OCI-LY3 (cell line): ENCODE data around the gene AMER3.

ENCODE experiments used
- CTCF ChIP-seq: fragments of 200-600, 300-600 bp; sonication (generic); IDR thresholded peaks from 2 replicates; pipeline ENCODE4 v1.5.1; 2014; ENCODE audit warnings: antibody characterized with exemption, low read length, low read depth
- EZH2phosphoT487 ChIP-seq: fragments of 200-600 bp; shearing (Covaris generic); IDR thresholded peaks from 2 replicates; pipeline ENCODE4 v1.6.1; 2018; ENCODE audit warnings: antibody characterized with exemption, mixed run types, low read depth

- TF ChIP-seq CTCF (no peak), EZH2phosphoT487 (no peak)
These were observed 41.0 kb downstream of the AMER3 start for GRCh38 chr2:130796290-130796689.
